Fibroblast of lung (primary cell): ENCODE results near the gene PDILT. TPM values are rescaled to one million over a fixed set of nuclear protein-coding genes. Genes with fewer than 3 reads are reported as not detected.

ENCODE experiments used
- DNase-seq, 2 donors: peaks; one replicate each; pipeline versions ENCODE4 v3.0.0 to v3.0.0-alpha.2; 2010; ENCODE audit warnings: low read depth in 2 of 2
- H2AFZ ChIP-seq: 2 replicates; pipeline ENCODE4 v1.5.1; 2012; ENCODE audit warnings: low read length, control low read depth, inconsistent platforms
- H3K27ac ChIP-seq: 2 replicates; pipeline ENCODE4 v1.5.1; 2011; ENCODE audit warnings: low read length, control low read depth; ENCODE audit not compliant: insufficient read depth
- H3K27me3 ChIP-seq: 2 replicates; pipeline ENCODE4 v1.5.1; 2011; ENCODE audit warnings: mild to moderate bottlenecking, low read length; ENCODE audit not compliant: control insufficient read depth, insufficient read depth
- H3K36me3 ChIP-seq: 2 replicates; pipeline ENCODE4 v1.5.1; 2011; ENCODE audit warnings: low read length; ENCODE audit not compliant: control insufficient read depth, insufficient read depth
- H3K4me1 ChIP-seq: 2 replicates; pipeline ENCODE4 v1.5.1; 2011; ENCODE audit warnings: low read length; ENCODE audit not compliant: control insufficient read depth, insufficient read depth; ENCODE audit errors: extremely low read depth
- H3K4me2 ChIP-seq: 2 replicates; pipeline ENCODE4 v1.5.1; 2011; ENCODE audit warnings: low read length, control low read depth; ENCODE audit not compliant: insufficient read depth; ENCODE audit errors: extremely low read depth
- H3K4me3 ChIP-seq, 4 experiments: fragments of 200-600 bp in 1 of 4; sonication (generic) in 1 of 4; replicated peaks in 1 of 4; 2 replicates each; pipeline ENCODE4 v1.5.1; 2011 to 2016; ENCODE audit warnings: low read length in 4 of 4, low read depth in 3 of 4, mild to moderate bottlenecking in 3 of 4, control low read depth in 2 of 4, inconsistent platforms in 1 of 4, mixed read lengths in 1 of 4; ENCODE audit not compliant: insufficient read depth in 1 of 4; ENCODE audit errors: control extremely low read depth in 1 of 4
- H3K79me2 ChIP-seq: 2 replicates; pipeline ENCODE4 v1.5.1; 2012; ENCODE audit warnings: mild to moderate bottlenecking, low read length, inconsistent platforms; ENCODE audit not compliant: control insufficient read depth, insufficient read depth
- H3K9ac ChIP-seq: 2 replicates; pipeline ENCODE4 v1.5.1; 2011; ENCODE audit warnings: mild to moderate bottlenecking, low read length, control low read depth; ENCODE audit not compliant: insufficient read depth
- H3K9me3 ChIP-seq: 2 replicates; pipeline ENCODE4 v1.5.1; 2012; ENCODE audit warnings: low read depth, low read length; ENCODE audit not compliant: control insufficient read depth, insufficient read depth
- H4K20me1 ChIP-seq: 2 replicates; pipeline ENCODE4 v1.5.1; 2011; ENCODE audit warnings: low read length; ENCODE audit not compliant: control insufficient read depth, insufficient read depth; ENCODE audit errors: extremely low read depth
- EZH2 ChIP-seq: IDR thresholded peaks from 2 replicates; pipeline ENCODE4 v1.5.1; 2012; ENCODE audit warnings: low read length, control low read depth, mild to moderate bottlenecking; ENCODE audit errors: missing control alignments
- polyA plus RNA-seq, 2 donors: library from polyadenylated mRNA; depleted of rRNA in 1 of 2; stranded (reverse) in 1 of 2; unstranded in 1 of 2; fragments of >200 nt; gene quantifications; 2 replicates each; pipeline ENCODE4 v1.2.1, GENCODE V29; 2011 to 2012; ENCODE audit warnings: missing spikeins in 1 of 2
- total RNA-seq: library from RNA; depleted of rRNA; stranded (reverse); fragments of >200 nt; gene quantifications from 2 replicates; pipeline ENCODE4 v1.2.1, GENCODE V29; 2014
- TF ChIP-seq, protein P1 (sequence below), 2 donors: IDR thresholded peaks in 1 of 2; conservative IDR thresholded peaks in 1 of 2; 1 replicate in 1 of 2; 2 replicates in 1 of 2; pipeline ENCODE4 v1.5.1; 2011 to 2012; ENCODE audit warnings: low read length in 2 of 2, control low read depth in 1 of 2, inconsistent platforms in 1 of 2, low read depth in 1 of 2, mild to moderate bottlenecking in 1 of 2

Gene PDILT
- total and polyA plus RNA-seq, 2 donors (not counting 1 experiment from before 2014, with no cell fraction given): not detected

DNA sequence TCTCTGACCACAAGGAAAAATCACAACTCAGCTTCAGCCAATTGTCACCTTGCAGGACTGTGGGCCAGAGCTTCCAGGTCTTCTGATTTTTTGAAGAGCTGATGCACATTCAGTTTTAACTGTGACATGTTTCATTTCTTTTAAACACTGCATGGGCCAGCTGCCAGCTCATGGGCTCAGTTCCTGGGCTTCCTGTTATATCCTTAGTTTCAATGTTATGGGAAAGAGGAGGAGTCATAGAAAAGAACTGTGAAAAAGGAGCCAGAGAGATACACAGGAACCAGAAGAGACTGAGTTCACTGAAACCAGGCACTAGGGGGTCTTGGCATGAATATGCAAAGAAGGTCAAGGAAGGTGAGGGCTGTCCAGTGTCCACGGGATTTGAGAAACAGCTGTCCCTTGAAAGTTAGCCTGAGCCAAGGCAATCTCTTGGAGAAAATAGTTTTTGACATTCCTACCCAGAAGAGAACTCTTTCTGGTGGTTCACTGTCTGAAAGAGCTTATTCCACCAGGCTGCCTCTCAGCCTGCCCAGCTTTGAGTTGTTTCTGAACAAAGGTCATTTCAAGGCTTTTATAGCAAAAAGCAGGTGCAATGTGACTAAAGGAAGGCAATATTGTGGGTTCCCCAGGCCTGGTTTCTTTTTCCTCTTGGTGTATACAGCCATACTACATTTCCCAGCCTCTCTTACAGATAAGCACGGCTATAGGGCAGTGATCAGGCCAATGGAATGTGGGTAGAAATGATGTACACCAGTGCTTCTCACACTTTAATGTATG is 10.5 kb downstream of the PDILT start:
- TF ChIP-seq EZH2: no peak
- TF ChIP-seq, protein P1, sequence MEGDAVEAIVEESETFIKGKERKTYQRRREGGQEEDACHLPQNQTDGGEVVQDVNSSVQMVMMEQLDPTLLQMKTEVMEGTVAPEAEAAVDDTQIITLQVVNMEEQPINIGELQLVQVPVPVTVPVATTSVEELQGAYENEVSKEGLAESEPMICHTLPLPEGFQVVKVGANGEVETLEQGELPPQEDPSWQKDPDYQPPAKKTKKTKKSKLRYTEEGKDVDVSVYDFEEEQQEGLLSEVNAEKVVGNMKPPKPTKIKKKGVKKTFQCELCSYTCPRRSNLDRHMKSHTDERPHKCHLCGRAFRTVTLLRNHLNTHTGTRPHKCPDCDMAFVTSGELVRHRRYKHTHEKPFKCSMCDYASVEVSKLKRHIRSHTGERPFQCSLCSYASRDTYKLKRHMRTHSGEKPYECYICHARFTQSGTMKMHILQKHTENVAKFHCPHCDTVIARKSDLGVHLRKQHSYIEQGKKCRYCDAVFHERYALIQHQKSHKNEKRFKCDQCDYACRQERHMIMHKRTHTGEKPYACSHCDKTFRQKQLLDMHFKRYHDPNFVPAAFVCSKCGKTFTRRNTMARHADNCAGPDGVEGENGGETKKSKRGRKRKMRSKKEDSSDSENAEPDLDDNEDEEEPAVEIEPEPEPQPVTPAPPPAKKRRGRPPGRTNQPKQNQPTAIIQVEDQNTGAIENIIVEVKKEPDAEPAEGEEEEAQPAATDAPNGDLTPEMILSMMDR (conservative IDR thresholded peaks at IDR 0.05 in 1 of 2, IDR thresholded peaks at IDR 0.05 in 1 of 2; ENCODE audit: low read depth in 1 of 2, low read length in 2 of 2): no peak
- no peaks in the 10 kb centered on the region for H3K9me3 ChIP-seq
- H3K4me1 ChIP-seq: no peaks in the 10 kb centered on the region
- no peak for DNase-seq
- H3K27me3 ChIP-seq: no peaks in the 10 kb centered on the region
- H2AFZ ChIP-seq: no peak overlapping the region
- no peak overlapping the region for H3K4me2 ChIP-seq
- H3K27ac ChIP-seq: no peak overlapping the region
- H4K20me1 ChIP-seq: no peaks in the 10 kb centered on the region
- H3K9ac ChIP-seq: no peak overlapping the region
- no peaks in the 10 kb centered on the region for H3K79me2 ChIP-seq
- H3K36me3 ChIP-seq: no peaks in the 10 kb centered on the region
- no peak overlapping the region for H3K4me3 ChIP-seq

DNA sequence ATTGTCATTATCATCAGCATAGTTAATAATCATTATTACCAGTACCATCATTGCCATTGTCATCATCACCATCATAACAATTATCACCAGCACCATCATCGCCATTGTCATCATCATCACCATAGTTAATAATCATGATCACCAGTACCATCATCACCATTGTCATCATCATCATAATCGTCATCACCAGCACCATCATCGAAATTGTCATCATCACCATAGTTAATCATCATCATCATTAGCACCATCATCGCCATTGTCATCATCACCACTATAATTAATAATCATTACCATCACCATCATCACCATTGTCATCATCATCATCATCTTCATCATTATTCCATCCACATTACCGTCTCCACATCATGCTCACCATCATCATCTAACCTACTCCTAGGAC is 13.5 kb downstream of the PDILT start:
- H3K4me1 ChIP-seq: no peaks in the 10 kb centered on the region
- H3K27ac ChIP-seq: no peak overlapping the region
- DNase-seq: no peak
- no peaks in the 10 kb centered on the region for H3K9me3 ChIP-seq
- H2AFZ ChIP-seq: no peak overlapping the region
- no peak overlapping the region for H3K9ac ChIP-seq
- H3K4me2 ChIP-seq: no peak overlapping the region
- TF ChIP-seq EZH2: no peak
- TF ChIP-seq, protein P1 (conservative IDR thresholded peaks at IDR 0.05 in 1 of 2, IDR thresholded peaks at IDR 0.05 in 1 of 2; ENCODE audit: low read depth in 1 of 2, low read length in 2 of 2): no peak
- no peaks in the 10 kb centered on the region for H3K79me2 ChIP-seq
- H3K36me3 ChIP-seq: no peaks in the 10 kb centered on the region
- no peaks in the 10 kb centered on the region for H4K20me1 ChIP-seq
- no peaks in the 10 kb centered on the region for H3K27me3 ChIP-seq
- no peak overlapping the region for H3K4me3 ChIP-seq

DNA sequence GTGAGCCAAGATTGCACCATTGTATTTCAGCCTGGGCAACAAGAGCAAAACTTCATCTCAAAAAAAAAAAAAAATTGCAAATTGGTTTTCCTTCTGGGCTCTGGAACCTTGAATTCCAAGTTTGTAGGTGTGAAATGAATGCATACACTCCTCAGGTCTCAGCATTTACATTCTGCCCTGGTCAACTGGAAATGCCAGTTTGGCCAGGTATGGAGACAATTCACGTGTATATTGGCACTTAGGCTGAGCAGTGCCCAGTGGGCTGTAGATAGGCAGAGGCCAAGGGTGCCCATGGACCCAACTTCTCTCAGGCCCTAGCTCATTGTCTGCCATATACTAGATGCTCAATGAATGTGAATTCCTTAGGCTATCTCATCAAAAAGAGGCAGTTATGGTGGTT is 15.7 kb downstream of the PDILT start:
- H3K27ac ChIP-seq: no peak overlapping the region
- no peak overlapping the region for H2AFZ ChIP-seq
- no peak overlapping the region for H3K4me2 ChIP-seq
- no peaks in the 10 kb centered on the region for H3K79me2 ChIP-seq
- H3K9me3 ChIP-seq: no peaks in the 10 kb centered on the region
- H4K20me1 ChIP-seq: no peaks in the 10 kb centered on the region
- H3K4me3 ChIP-seq: no peak overlapping the region
- TF ChIP-seq EZH2: no peak
- TF ChIP-seq, protein P1 (conservative IDR thresholded peaks at IDR 0.05 in 1 of 2, IDR thresholded peaks at IDR 0.05 in 1 of 2; ENCODE audit: low read depth in 1 of 2, low read length in 2 of 2): no peak
- H3K27me3 ChIP-seq: no peaks in the 10 kb centered on the region
- H3K4me1 ChIP-seq: no peaks in the 10 kb centered on the region
- no peaks in the 10 kb centered on the region for H3K36me3 ChIP-seq
- DNase-seq: no peak
- H3K9ac ChIP-seq: no peak overlapping the region
